ENCODE results near the gene SKIC8.

SKIC8 gene
- total RNA-seq, result 40.7 to 55.1 reads per million in 2 experiments

GRCh38 chr15:78299101-78299930, at the start of gene SKIC8:
TSS of gene SKIC8 (minus strand) at chr15:78299609. CDS start at chr15:78295686, 3,923 bp downstream.
- DNase-seq (ENCODE audit: low read depth), result peak; percentile 85

GRCh38 chr15:78347586-78348543, 48.5 kb upstream of the SKIC8 start:
- no peak for DNase-seq (ENCODE audit: low read depth)

GRCh38 chr15:78345396-78346125, 46.2 kb upstream of the SKIC8 start:
- DNase-seq (ENCODE audit: low read depth), result no peak

- no peak for DNase-seq (ENCODE audit: low read depth)
These were observed 44.1 kb upstream of the SKIC8 start for GRCh38 chr15:78343276-78344060.

- no peak for DNase-seq (ENCODE audit: low read depth)
These were observed 42.6 kb upstream of the SKIC8 start for GRCh38 chr15:78342021-78342420.

- no peak for DNase-seq (ENCODE audit: low read depth)
These were observed 41.9 kb upstream of the SKIC8 start for GRCh38 chr15:78341057-78341987.

- no peak for DNase-seq (ENCODE audit: low read depth)
These were observed 41.0 kb upstream of the SKIC8 start, which contains the start of gene CRABP1 for GRCh38 chr15:78340231-78341056. TSS of gene CRABP1 (plus strand) at chr15:78340353. CDS start at chr15:78340429, 76 bp downstream.

GRCh38 chr15:78339559-78339958, 40.1 kb upstream of the SKIC8 start:
- DNase-seq (ENCODE audit: low read depth), result no peak

- no peak for DNase-seq (ENCODE audit: low read depth)
These were observed 39.4 kb upstream of the SKIC8 start for GRCh38 chr15:78338781-78339180.

- DNase-seq (ENCODE audit: low read depth), result no peak
These were observed 36.6 kb upstream of the SKIC8 start for GRCh38 chr15:78335985-78336384.

GRCh38 chr15:78334845-78335244, 35.4 kb upstream of the SKIC8 start:
- DNase-seq (ENCODE audit: low read depth), result no peak

GRCh38 chr15:78329625-78330024, 30.2 kb upstream of the SKIC8 start:
- DNase-seq (ENCODE audit: low read depth), result no peak

GRCh38 chr15:78327466-78327865, 28.1 kb upstream of the SKIC8 start:
- DNase-seq (ENCODE audit: low read depth), result no peak

- no peak for DNase-seq (ENCODE audit: low read depth)
These were observed 25.9 kb upstream of the SKIC8 start for GRCh38 chr15:78325092-78325843.

GRCh38 chr15:78324144-78324543, 24.7 kb upstream of the SKIC8 start:
- no peak for DNase-seq (ENCODE audit: low read depth)

- DNase-seq (ENCODE audit: low read depth), result no peak
These were observed 24.3 kb upstream of the SKIC8 start for GRCh38 chr15:78323693-78324092.

GRCh38 chr15:78322724-78323521, 23.5 kb upstream of the SKIC8 start:
- DNase-seq (ENCODE audit: low read depth), result no peak

All from T follicular helper cell (primary cell).